SK-N-SH (cell line): ENCODE results near the gene ANO2. TPM values are rescaled to one million over a fixed set of nuclear protein-coding genes. Genes with fewer than 3 reads are reported as not detected.

Experiments
- CTCF ChIA-PET: fragments of 300-600, 350-600 bp; formaldehyde crosslinking; extraction: SDS; loops from one replicate; lab custom pipeline; 2021; lab: Yijun Ruan, JAX
- POLR2A ChIA-PET: fragments of 350-600 bp; sonication (Branson Sonifier 250); formaldehyde crosslinking; extraction: SDS; loops from one replicate; lab custom pipeline; 2020; ENCODE audit warnings: antibody characterized with exemption, inconsistent platforms; lab: Yijun Ruan, JAX
- DNase-seq: peaks from one replicate; pipeline ENCODE4 v3.0.0; 2012
- H2AFZ ChIP-seq: fragments of 200-600 bp; sonication (generic); 2 replicates; pipeline ENCODE4 v1.8.1; 2016; ENCODE audit warnings: antibody characterized with exemption, mild to moderate bottlenecking, low read depth
- H3F3A ChIP-seq: fragments of 200-600 bp; sonication (generic); replicated peaks from 2 replicates; pipeline ENCODE3; 2016; ENCODE audit warnings: antibody characterized with exemption, mild to moderate bottlenecking; ENCODE audit not compliant: insufficient read depth
- H3K27ac ChIP-seq, 2 experiments: fragments of 200-500 bp in 1 of 2; fragments of 200-600 bp in 1 of 2; sonication (Bioruptor generic) in 1 of 2; sonication (generic), shearing (Covaris generic) in 1 of 2; 2 replicates each; pipeline versions ENCODE4 v1.5.1 to v1.6.1; 2014 to 2016; ENCODE audit warnings: low read depth in 2 of 2, inconsistent platforms in 1 of 2, low read length in 1 of 2, mild to moderate bottlenecking in 1 of 2, mixed read lengths in 1 of 2
- H3K27me3 ChIP-seq: fragments of 200-600 bp; sonication (generic), shearing (Covaris generic); 2 replicates; pipeline ENCODE4 v1.6.1; 2016; ENCODE audit warnings: mixed run types; ENCODE audit not compliant: insufficient read depth
- H3K36me3 ChIP-seq, 2 experiments: fragments of 200-500 bp in 1 of 2; fragments of 200-600 bp in 1 of 2; sonication (Bioruptor generic) in 1 of 2; sonication (generic) in 1 of 2; replicated peaks in 1 of 2; 2 replicates each; pipeline versions ENCODE3 to v1.5.1; 2014 to 2016; ENCODE audit warnings: low read length in 1 of 2, mild to moderate bottlenecking in 1 of 2; ENCODE audit not compliant: insufficient read depth in 2 of 2, control insufficient read depth in 1 of 2
- H3K4me1 ChIP-seq, 2 experiments: fragments of 200-500 bp in 1 of 2; fragments of 200-600 bp in 1 of 2; sonication (Bioruptor generic) in 1 of 2; sonication (generic), shearing (Covaris generic) in 1 of 2; 2 replicates each; pipeline versions ENCODE4 v1.5.1 to v1.6.1; 2014 to 2016; ENCODE audit warnings: low read depth in 1 of 2, low read length in 1 of 2, mixed run types in 1 of 2; ENCODE audit not compliant: insufficient read depth in 2 of 2, control insufficient read depth in 1 of 2
- H3K4me2 ChIP-seq: fragments of 200-600 bp; sonication (generic), shearing (Covaris generic); 2 replicates; pipeline ENCODE4 v1.6.1; 2017; ENCODE audit warnings: mixed run types
- H3K4me3 ChIP-seq, 2 experiments: fragments of 200-500 bp in 1 of 2; fragments of 200-600 bp in 1 of 2; sonication (Bioruptor generic) in 1 of 2; sonication (generic), shearing (Covaris generic) in 1 of 2; 2 replicates each; pipeline versions ENCODE4 v1.5.1 to v1.8.1; 2014 to 2016; ENCODE audit warnings: low read depth in 2 of 2, inconsistent platforms in 1 of 2, low read length in 1 of 2, mild to moderate bottlenecking in 1 of 2, mixed read lengths in 1 of 2, moderate library complexity in 1 of 2
- H3K79me2 ChIP-seq: fragments of 200-600 bp; sonication (generic); 2 replicates; pipeline ENCODE4 v1.8.1; 2017; ENCODE audit warnings: mild to moderate bottlenecking; ENCODE audit not compliant: insufficient read depth
- H3K9ac ChIP-seq: fragments of 200-600 bp; sonication (generic); 2 replicates; pipeline ENCODE4 v1.6.1; 2017; ENCODE audit warnings: mixed run types
- H3K9me2 ChIP-seq: fragments of 200-600 bp; sonication (generic); 2 replicates; pipeline ENCODE4 v1.6.1; 2017; ENCODE audit warnings: mixed run types
- H3K9me3 ChIP-seq: fragments of 200-600 bp; sonication (generic); 2 replicates; pipeline ENCODE4 v1.6.1; 2017; ENCODE audit warnings: mixed run types, mild to moderate bottlenecking, moderate library complexity
- H4K20me1 ChIP-seq: fragments of 200-600 bp; sonication (generic); 2 replicates; pipeline ENCODE4 v1.6.1; 2017; ENCODE audit warnings: mild to moderate bottlenecking, mixed run types; ENCODE audit not compliant: insufficient read depth
- ELF1 ChIP-seq: IDR thresholded peaks from 2 replicates; pipeline ENCODE4 v1.4.0; 2012
- EP300 ChIP-seq, 2 experiments: IDR thresholded peaks; 2 replicates each; pipeline versions ENCODE4 v1.4.0 to v1.6.1; 2012; ENCODE audit warnings: borderline replicate concordance in 1 of 2, low read depth in 1 of 2, low read length in 1 of 2
- FOSL2 ChIP-seq: IDR thresholded peaks from 2 replicates; pipeline ENCODE4 v1.4.0; 2012; ENCODE audit warnings: low read depth, mild to moderate bottlenecking, moderate library complexity, borderline replicate concordance
- FOXJ3 ChIP-seq: sonication (generic); formaldehyde crosslinking; IDR thresholded peaks from 2 replicates; pipeline ENCODE4 v1.5.1; 2020; ENCODE audit warnings: mild to moderate bottlenecking, missing genetic modification reagents
- FOXM1 ChIP-seq: IDR thresholded peaks from 2 replicates; pipeline ENCODE4 v1.4.0; 2012; ENCODE audit warnings: low read depth, mild to moderate bottlenecking
- JUND ChIP-seq: IDR thresholded peaks from 2 replicates; pipeline ENCODE4 v1.4.0; 2012
- NFIC ChIP-seq: IDR thresholded peaks from 2 replicates; pipeline ENCODE4 v1.4.0; 2012; ENCODE audit warnings: borderline replicate concordance
- NRF1 ChIP-seq: IDR thresholded peaks from 2 replicates; pipeline ENCODE4 v1.6.1; 2012; ENCODE audit warnings: low read depth, mild to moderate bottlenecking, low read length
- POLR2AphosphoS5 ChIP-seq: IDR thresholded peaks from 2 replicates; pipeline ENCODE4 v1.6.1; 2012; ENCODE audit warnings: low read depth, low read length
- RCOR1 ChIP-seq: fragments of 150-350 bp; IDR thresholded peaks from 2 replicates; pipeline ENCODE4 v1.6.1; 2017; ENCODE audit warnings: antibody characterized with exemption, low read length
- SIN3A ChIP-seq: IDR thresholded peaks from 2 replicates; pipeline ENCODE4 v1.6.1; 2012; ENCODE audit warnings: low read depth, mild to moderate bottlenecking, low read length, moderate library complexity, borderline replicate concordance
- SMC3 ChIP-seq: IDR thresholded peaks from 2 replicates; pipeline ENCODE4 v1.6.1; 2012; ENCODE audit warnings: low read depth, low read length, improper control_type of control experiment
- TAF1 ChIP-seq: IDR thresholded peaks from 2 replicates; pipeline ENCODE4 v1.6.1; 2012; ENCODE audit warnings: low read depth, mild to moderate bottlenecking, low read length, moderate library complexity, borderline replicate concordance
- TCF12 ChIP-seq: IDR thresholded peaks from 2 replicates; pipeline ENCODE4 v1.4.0; 2012
- WGBS: methylation state at CpG from one replicate; pipeline ENCODE4 v1.1.6; 2017; ENCODE audit warnings: low lambda C conversion rate; 5-methylcytosine and 5-hydroxymethylcytosine counted together
- polyA plus RNA-seq, 3 experiments: library from polyadenylated mRNA; depleted of rRNA; stranded (reverse); fragments of >200 nt; gene quantifications; 2 replicates each; pipeline ENCODE4 v1.2.3, GENCODE V29; 2012
- TF ChIP-seq, protein P1 (sequence below): fragments of 150-350 bp; IDR thresholded peaks from 2 replicates; pipeline ENCODE4 v1.6.1; 2017; ENCODE audit warnings: antibody characterized with exemption, low read length, low read depth, borderline replicate concordance
- TF ChIP-seq, protein P2 (sequence below): fragments of 200-600 bp; sonication (generic); IDR thresholded peaks from 2 replicates; pipeline ENCODE4 v1.6.1; 2017; ENCODE audit warnings: antibody characterized with exemption, mild to moderate bottlenecking, moderate library complexity
- TF ChIP-seq, protein P3 (sequence below): IDR thresholded peaks from 2 replicates; pipeline ENCODE4 v1.6.1; 2012; ENCODE audit warnings: mild to moderate bottlenecking, low read depth, low read length, moderate library complexity

ANO2 gene
- polyA plus RNA-seq, 1 of the 3 experiments (the other 2 are of a cell fraction), result not detected

DNA sequence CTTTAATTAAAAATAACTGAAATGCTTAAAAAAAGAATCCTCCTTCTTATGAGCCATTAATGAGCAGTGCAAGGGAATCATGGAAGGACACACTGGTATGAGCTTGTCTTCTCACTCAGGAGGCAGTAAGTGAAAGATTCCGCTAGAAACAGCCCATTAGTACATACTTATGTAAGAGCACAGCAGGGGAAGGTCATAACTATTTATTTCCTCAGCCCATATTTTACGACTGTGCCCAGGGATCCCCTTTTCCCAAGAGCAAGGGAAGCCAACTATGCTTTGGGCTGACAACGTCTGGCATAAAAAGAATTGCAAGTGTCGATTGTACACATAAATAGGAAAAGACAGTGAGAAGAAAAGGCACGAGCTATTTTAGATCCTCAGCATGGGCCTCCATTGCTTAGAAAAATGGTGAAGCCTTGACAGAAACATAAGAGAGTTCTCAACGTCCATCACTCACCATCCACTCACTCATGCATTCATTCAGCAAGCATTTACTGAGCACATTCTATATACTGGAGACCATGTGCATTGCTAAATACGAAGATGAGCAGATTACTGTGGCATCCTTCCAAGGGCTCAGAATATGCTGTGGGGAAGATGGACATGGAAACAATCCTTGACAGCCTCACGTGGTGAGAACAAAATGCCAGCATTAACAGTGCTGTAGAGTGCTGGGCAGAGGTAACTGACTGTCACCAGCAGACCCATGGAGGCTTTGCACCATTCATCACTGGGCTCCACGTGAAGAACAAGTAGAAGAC lies 360.5 kb downstream of the ANO2 start:
- TF ChIP-seq, protein P1, sequence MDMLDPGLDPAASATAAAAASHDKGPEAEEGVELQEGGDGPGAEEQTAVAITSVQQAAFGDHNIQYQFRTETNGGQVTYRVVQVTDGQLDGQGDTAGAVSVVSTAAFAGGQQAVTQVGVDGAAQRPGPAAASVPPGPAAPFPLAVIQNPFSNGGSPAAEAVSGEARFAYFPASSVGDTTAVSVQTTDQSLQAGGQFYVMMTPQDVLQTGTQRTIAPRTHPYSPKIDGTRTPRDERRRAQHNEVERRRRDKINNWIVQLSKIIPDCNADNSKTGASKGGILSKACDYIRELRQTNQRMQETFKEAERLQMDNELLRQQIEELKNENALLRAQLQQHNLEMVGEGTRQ, result no peak
- TF ChIP-seq, protein P2, sequence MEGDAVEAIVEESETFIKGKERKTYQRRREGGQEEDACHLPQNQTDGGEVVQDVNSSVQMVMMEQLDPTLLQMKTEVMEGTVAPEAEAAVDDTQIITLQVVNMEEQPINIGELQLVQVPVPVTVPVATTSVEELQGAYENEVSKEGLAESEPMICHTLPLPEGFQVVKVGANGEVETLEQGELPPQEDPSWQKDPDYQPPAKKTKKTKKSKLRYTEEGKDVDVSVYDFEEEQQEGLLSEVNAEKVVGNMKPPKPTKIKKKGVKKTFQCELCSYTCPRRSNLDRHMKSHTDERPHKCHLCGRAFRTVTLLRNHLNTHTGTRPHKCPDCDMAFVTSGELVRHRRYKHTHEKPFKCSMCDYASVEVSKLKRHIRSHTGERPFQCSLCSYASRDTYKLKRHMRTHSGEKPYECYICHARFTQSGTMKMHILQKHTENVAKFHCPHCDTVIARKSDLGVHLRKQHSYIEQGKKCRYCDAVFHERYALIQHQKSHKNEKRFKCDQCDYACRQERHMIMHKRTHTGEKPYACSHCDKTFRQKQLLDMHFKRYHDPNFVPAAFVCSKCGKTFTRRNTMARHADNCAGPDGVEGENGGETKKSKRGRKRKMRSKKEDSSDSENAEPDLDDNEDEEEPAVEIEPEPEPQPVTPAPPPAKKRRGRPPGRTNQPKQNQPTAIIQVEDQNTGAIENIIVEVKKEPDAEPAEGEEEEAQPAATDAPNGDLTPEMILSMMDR, result no peak
- TF ChIP-seq FOXM1 (no peak), ELF1 (no peak), FOXJ3 (CRISPR knock-in tag) (no peak), RCOR1 (no peak), TCF12 (no peak), SMC3 (no peak), FOSL2 (no peak), POLR2AphosphoS5 (no peak), EP300 (IDR thresholded peaks at IDR 0.05; ENCODE audit: borderline replicate concordance in 1 of 2, low read depth in 1 of 2, low read length in 1 of 2) (no peak)
- no peak overlapping the region for H3K4me2 ChIP-seq
- no peaks in the 10 kb centered on the region for H3F3A ChIP-seq
- H3K4me1 ChIP-seq, result no peaks in the 10 kb centered on the region; a peak in 1 of 4 replicates
- no peak overlapping the region for H3K4me3 ChIP-seq
- no peak for DNase-seq
- H3K9ac ChIP-seq, result no peak overlapping the region
- no peaks in the 10 kb centered on the region for H3K9me2 ChIP-seq
- POLR2A ChIA-PET, result no interaction called here
- H4K20me1 ChIP-seq, result no peaks in the 10 kb centered on the region
- no peaks in the 10 kb centered on the region for H3K36me3 ChIP-seq
- no peak overlapping the region for H3K27ac ChIP-seq
- H2AFZ ChIP-seq, result no peak overlapping the region
- 8% methylated on average over 9 of the region's 9 CpGs for WGBS
- CTCF ChIA-PET, result no interaction called here
- H3K9me3 ChIP-seq, result no peaks in the 10 kb centered on the region
- no peaks in the 10 kb centered on the region for H3K79me2 ChIP-seq
- peaks cover 14% of the 10 kb centered on the region; the same call in 1 of the 2 replicates for H3K27me3 ChIP-seq

DNA sequence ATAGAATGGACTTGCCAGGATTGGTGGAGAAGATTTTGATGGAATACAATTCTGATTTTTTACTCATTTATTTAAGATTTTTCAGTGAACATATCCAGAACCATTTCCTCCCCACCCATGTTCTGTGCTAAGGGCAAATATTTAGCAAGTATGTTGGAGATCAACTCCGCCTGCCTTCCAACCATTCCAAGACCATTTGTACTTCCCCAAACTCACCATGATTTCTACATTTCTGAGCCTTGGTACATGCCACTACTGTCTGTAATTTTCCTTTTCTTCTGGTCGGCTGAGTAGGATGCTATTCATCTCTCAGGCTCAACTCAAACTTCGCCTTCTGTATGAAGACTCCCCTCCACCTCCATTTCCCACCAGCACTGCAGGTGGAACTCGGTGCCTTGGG lies 362.5 kb downstream of the ANO2 start:
- no peaks in the 10 kb centered on the region for H4K20me1 ChIP-seq
- no peaks in the 10 kb centered on the region for H3K36me3 ChIP-seq
- no peaks in the 10 kb centered on the region; a peak in 1 of 4 replicates for H3K4me1 ChIP-seq
- H3K27ac ChIP-seq, result no peak overlapping the region
- TF ChIP-seq SIN3A (no peak), TAF1 (no peak), JUND (no peak), NRF1 (no peak), NFIC (no peak)
- TF ChIP-seq, protein P3, sequence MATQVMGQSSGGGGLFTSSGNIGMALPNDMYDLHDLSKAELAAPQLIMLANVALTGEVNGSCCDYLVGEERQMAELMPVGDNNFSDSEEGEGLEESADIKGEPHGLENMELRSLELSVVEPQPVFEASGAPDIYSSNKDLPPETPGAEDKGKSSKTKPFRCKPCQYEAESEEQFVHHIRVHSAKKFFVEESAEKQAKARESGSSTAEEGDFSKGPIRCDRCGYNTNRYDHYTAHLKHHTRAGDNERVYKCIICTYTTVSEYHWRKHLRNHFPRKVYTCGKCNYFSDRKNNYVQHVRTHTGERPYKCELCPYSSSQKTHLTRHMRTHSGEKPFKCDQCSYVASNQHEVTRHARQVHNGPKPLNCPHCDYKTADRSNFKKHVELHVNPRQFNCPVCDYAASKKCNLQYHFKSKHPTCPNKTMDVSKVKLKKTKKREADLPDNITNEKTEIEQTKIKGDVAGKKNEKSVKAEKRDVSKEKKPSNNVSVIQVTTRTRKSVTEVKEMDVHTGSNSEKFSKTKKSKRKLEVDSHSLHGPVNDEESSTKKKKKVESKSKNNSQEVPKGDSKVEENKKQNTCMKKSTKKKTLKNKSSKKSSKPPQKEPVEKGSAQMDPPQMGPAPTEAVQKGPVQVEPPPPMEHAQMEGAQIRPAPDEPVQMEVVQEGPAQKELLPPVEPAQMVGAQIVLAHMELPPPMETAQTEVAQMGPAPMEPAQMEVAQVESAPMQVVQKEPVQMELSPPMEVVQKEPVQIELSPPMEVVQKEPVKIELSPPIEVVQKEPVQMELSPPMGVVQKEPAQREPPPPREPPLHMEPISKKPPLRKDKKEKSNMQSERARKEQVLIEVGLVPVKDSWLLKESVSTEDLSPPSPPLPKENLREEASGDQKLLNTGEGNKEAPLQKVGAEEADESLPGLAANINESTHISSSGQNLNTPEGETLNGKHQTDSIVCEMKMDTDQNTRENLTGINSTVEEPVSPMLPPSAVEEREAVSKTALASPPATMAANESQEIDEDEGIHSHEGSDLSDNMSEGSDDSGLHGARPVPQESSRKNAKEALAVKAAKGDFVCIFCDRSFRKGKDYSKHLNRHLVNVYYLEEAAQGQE, result no peak
- TF ChIP-seq, all 33 proteins: peak for 0
- Histone ChIP-seq H3K9me3 (no peaks in the 10 kb centered on the region), H3K9ac (no peak overlapping the region), H3K4me3 (no peak overlapping the region), H3K27me3 (peaks cover 23% of the 10 kb centered on the region; the same call in 1 of the 2 replicates), H2AFZ (no peak overlapping the region), H3F3A (no peaks in the 10 kb centered on the region), H3K79me2 (no peaks in the 10 kb centered on the region), H3K9me2 (no peaks in the 10 kb centered on the region), H3K4me2 (no peak overlapping the region)
- DNase-seq, result no peak
- ChIA-PET POLR2A (no interaction called here), CTCF (no interaction called here)
- 6% methylated on average over 4 of the region's 4 CpGs for WGBS
